Hepatocyte (in vitro differentiated cells): ENCODE measurements around the gene FCHSD2. TPM values are rescaled to one million over a fixed set of nuclear protein-coding genes. Genes with fewer than 3 reads are reported as not detected.

Source experiments
- DNase-seq: peaks from one replicate; pipeline ENCODE4 v3.0.0-alpha.2; 2016; ENCODE audit warnings: low spot score
- H2AFZ ChIP-seq: fragments of 200-600 bp; sonication (generic); 2 replicates; pipeline ENCODE4 v1.6.0; 2016; ENCODE audit warnings: antibody characterized with exemption, mild to moderate bottlenecking
- H3K27ac ChIP-seq: fragments of 200-600 bp; sonication (generic); 2 replicates; pipeline ENCODE4 v1.5.1; 2016; ENCODE audit warnings: mild to moderate bottlenecking
- H3K27me3 ChIP-seq: fragments of 200-600 bp; sonication (generic); 2 replicates; pipeline ENCODE4 v1.6.1; 2016
- H3K36me3 ChIP-seq: fragments of 200-600 bp; sonication (generic); replicated peaks from 2 replicates; pipeline ENCODE4 v1.5.1; 2016; ENCODE audit warnings: low read depth; ENCODE audit not compliant: insufficient read depth
- H3K4me1 ChIP-seq: fragments of 200-600 bp; sonication (generic); 2 replicates; pipeline ENCODE4 v1.5.1; 2016; ENCODE audit warnings: mild to moderate bottlenecking, moderate library complexity; ENCODE audit not compliant: insufficient read depth
- H3K4me2 ChIP-seq: fragments of 200-600 bp; sonication (generic); 2 replicates; pipeline ENCODE4 v1.6.0; 2016
- H3K4me3 ChIP-seq: fragments of 200-600 bp; sonication (generic); 2 replicates; pipeline ENCODE4 v1.5.1; 2016; ENCODE audit warnings: mild to moderate bottlenecking
- H3K79me2 ChIP-seq: fragments of 200-600 bp; sonication (generic); 2 replicates; pipeline ENCODE4 v1.6.0; 2017; ENCODE audit warnings: mild to moderate bottlenecking
- H3K9me2 ChIP-seq: fragments of 200-600 bp; sonication (generic); replicated peaks from 2 replicates; pipeline ENCODE4 v1.6.0; 2017; ENCODE audit warnings: mild to moderate bottlenecking; ENCODE audit not compliant: insufficient read depth
- H3K9me3 ChIP-seq: fragments of 200-600 bp; sonication (generic); 2 replicates; pipeline ENCODE4 v1.5.1; 2016; ENCODE audit warnings: low read depth, mild to moderate bottlenecking
- H4K20me1 ChIP-seq: fragments of 200-600 bp; sonication (generic); 2 replicates; pipeline ENCODE4 v1.6.0; 2016; ENCODE audit warnings: mild to moderate bottlenecking; ENCODE audit not compliant: insufficient read depth, poor library complexity, severe bottlenecking
- EZH2 ChIP-seq: fragments of 200-600 bp; sonication (generic); IDR thresholded peaks from 2 replicates; pipeline ENCODE4 v1.6.1; 2016; ENCODE audit warnings: antibody characterized with exemption, mild to moderate bottlenecking, borderline replicate concordance
- EZH2phosphoT487 ChIP-seq: fragments of 200-600 bp; sonication (generic); IDR thresholded peaks from one replicate; pipeline ENCODE4 v1.6.1; 2018; ENCODE audit warnings: antibody characterized with exemption, mild to moderate bottlenecking, low read depth, moderate library complexity; ENCODE audit not compliant: unreplicated experiment, severe bottlenecking
- WGBS: methylation state at CpG from one replicate; pipeline ENCODE4 v1.1.6; 2016; ENCODE audit warnings: low lambda C conversion rate; ENCODE audit errors: missing lambda C conversion rate; 5-methylcytosine and 5-hydroxymethylcytosine counted together
- polyA plus RNA-seq: library from polyadenylated mRNA; unstranded; fragments of >200 nt; fragmentation: Nextera tagmentation; extraction: Ambion mirVana; gene quantifications from 2 replicates; pipeline ENCODE4 v1.2.1, GENCODE V29; 2016
- total RNA-seq: library from RNA; depleted of rRNA; stranded (reverse); fragments of >200 nt; gene quantifications from 2 replicates; pipeline ENCODE4 v1.2.3, GENCODE V29; 2014
- TF ChIP-seq, protein P1 (sequence below): fragments of 200-600 bp; sonication (generic); IDR thresholded peaks from 2 replicates; pipeline ENCODE4 v1.5.1; 2016; ENCODE audit warnings: antibody characterized with exemption, mild to moderate bottlenecking; ENCODE audit not compliant: poor library complexity

FCHSD2 gene
- total and polyA plus RNA-seq, 2 experiments from 2014 or later: 9.1 to 13.1 TPM

- TF ChIP-seq EZH2phosphoT487: no peak
- TF ChIP-seq EZH2: no peak
- TF ChIP-seq, protein P1, sequence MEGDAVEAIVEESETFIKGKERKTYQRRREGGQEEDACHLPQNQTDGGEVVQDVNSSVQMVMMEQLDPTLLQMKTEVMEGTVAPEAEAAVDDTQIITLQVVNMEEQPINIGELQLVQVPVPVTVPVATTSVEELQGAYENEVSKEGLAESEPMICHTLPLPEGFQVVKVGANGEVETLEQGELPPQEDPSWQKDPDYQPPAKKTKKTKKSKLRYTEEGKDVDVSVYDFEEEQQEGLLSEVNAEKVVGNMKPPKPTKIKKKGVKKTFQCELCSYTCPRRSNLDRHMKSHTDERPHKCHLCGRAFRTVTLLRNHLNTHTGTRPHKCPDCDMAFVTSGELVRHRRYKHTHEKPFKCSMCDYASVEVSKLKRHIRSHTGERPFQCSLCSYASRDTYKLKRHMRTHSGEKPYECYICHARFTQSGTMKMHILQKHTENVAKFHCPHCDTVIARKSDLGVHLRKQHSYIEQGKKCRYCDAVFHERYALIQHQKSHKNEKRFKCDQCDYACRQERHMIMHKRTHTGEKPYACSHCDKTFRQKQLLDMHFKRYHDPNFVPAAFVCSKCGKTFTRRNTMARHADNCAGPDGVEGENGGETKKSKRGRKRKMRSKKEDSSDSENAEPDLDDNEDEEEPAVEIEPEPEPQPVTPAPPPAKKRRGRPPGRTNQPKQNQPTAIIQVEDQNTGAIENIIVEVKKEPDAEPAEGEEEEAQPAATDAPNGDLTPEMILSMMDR: no peak
- H3K27ac ChIP-seq: no peak overlapping the region
- no peaks in the 10 kb centered on the region for H3K27me3 ChIP-seq
These were observed 50.4 kb downstream of the FCHSD2 start for GRCh38 chr11:73091521-73092305.

GRCh38 chr11:73087730-73088129 lies 54.4 kb downstream of the FCHSD2 start:
- no peak overlapping the region for H3K4me3 ChIP-seq
- H3K9me2 ChIP-seq: no peaks in the 10 kb centered on the region
- peaks cover 13% of the 10 kb centered on the region for H3K79me2 ChIP-seq
- no peak overlapping the region for H3K27ac ChIP-seq
- H3K27me3 ChIP-seq: no peaks in the 10 kb centered on the region
- H2AFZ ChIP-seq: no peak overlapping the region
- no peak for DNase-seq
- TF ChIP-seq EZH2: no peak
- TF ChIP-seq, protein P1: no peak
- TF ChIP-seq EZH2phosphoT487: no peak
- no peaks in the 10 kb centered on the region for H3K36me3 ChIP-seq
- no peaks in the 10 kb centered on the region for H3K4me1 ChIP-seq
- no peaks in the 10 kb centered on the region for H3K9me3 ChIP-seq
- no peaks in the 10 kb centered on the region for H4K20me1 ChIP-seq
- no peak overlapping the region for H3K4me2 ChIP-seq
- WGBS: 80% methylated on average over 1 of the region's 1 CpG

More at GRCh38 chr11:73091521-73092305, 50.4 kb downstream of the FCHSD2 start:
- Histone ChIP-seq H3K9me2 (no peaks in the 10 kb centered on the region), H2AFZ (no peak overlapping the region), H3K4me2 (no peak overlapping the region), H3K36me3 (no peaks in the 10 kb centered on the region), H3K4me1 (no peaks in the 10 kb centered on the region), H3K79me2 (peaks cover 6% of the 10 kb centered on the region), H3K4me3 (no peak overlapping the region), H4K20me1 (no peaks in the 10 kb centered on the region), H3K9me3 (no peaks in the 10 kb centered on the region)
- no peak for DNase-seq
- WGBS: 97% methylated on average over 9 of the region's 9 CpGs

GRCh38 chr11:73085189-73085875 lies 56.8 kb downstream of the FCHSD2 start:
- no peak overlapping the region for H3K4me3 ChIP-seq
- H2AFZ ChIP-seq: no peak overlapping the region
- H3K4me1 ChIP-seq: no peaks in the 10 kb centered on the region
- H3K27me3 ChIP-seq: no peaks in the 10 kb centered on the region
- H3K9me2 ChIP-seq: no peaks in the 10 kb centered on the region
- H3K79me2 ChIP-seq: peaks cover 13% of the 10 kb centered on the region
- H3K27ac ChIP-seq: no peak overlapping the region
- WGBS: 88% methylated on average over 4 of the region's 4 CpGs
- H3K4me2 ChIP-seq: no peak overlapping the region
- no peaks in the 10 kb centered on the region for H3K36me3 ChIP-seq
- H3K9me3 ChIP-seq: no peaks in the 10 kb centered on the region
- no peak for TF ChIP-seq EZH2phosphoT487
- TF ChIP-seq EZH2: no peak
- TF ChIP-seq, protein P1: no peak
- H4K20me1 ChIP-seq: no peaks in the 10 kb centered on the region
- no peak for DNase-seq
